Uterus (tissue), 2 donors: Measurements from ENCODE around the gene TIPARP.

Experiments
- POLR2A ChIP-seq, 2 donors: fragments of 450-650 bp; IDR thresholded peaks; one replicate each; pipeline ENCODE4 v1.6.1; 2016; ENCODE audit warnings: antibody characterized with exemption in 2 of 2, mild to moderate bottlenecking in 1 of 2, moderate library complexity in 1 of 2
- TF ChIP-seq, protein P1 (sequence below), 4 experiments: fragments of 200-600 bp in 2 of 4; fragments of 450-650 bp in 2 of 4; sonication (generic) in 2 of 4; IDR thresholded peaks; one replicate each; pipeline ENCODE4 v1.5.1; 2016 to 2019; ENCODE audit warnings: antibody characterized with exemption in 4 of 4, mild to moderate bottlenecking in 2 of 4, moderate library complexity in 1 of 4

- TF ChIP-seq, protein P1, sequence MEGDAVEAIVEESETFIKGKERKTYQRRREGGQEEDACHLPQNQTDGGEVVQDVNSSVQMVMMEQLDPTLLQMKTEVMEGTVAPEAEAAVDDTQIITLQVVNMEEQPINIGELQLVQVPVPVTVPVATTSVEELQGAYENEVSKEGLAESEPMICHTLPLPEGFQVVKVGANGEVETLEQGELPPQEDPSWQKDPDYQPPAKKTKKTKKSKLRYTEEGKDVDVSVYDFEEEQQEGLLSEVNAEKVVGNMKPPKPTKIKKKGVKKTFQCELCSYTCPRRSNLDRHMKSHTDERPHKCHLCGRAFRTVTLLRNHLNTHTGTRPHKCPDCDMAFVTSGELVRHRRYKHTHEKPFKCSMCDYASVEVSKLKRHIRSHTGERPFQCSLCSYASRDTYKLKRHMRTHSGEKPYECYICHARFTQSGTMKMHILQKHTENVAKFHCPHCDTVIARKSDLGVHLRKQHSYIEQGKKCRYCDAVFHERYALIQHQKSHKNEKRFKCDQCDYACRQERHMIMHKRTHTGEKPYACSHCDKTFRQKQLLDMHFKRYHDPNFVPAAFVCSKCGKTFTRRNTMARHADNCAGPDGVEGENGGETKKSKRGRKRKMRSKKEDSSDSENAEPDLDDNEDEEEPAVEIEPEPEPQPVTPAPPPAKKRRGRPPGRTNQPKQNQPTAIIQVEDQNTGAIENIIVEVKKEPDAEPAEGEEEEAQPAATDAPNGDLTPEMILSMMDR (IDR thresholded peaks at IDR 0.05): no peak
- no peak for TF ChIP-seq POLR2A (IDR thresholded peaks at IDR 0.05)
These were observed 43.7 kb upstream of the TIPARP start for GRCh38 chr3:156630773-156631093.
